Neural progenitor cell (in vitro differentiated cells): ENCODE results near the gene OTUD5. TPM values are rescaled to one million over a fixed set of nuclear protein-coding genes. Genes with fewer than 3 reads are reported as not detected.

Experiments
- DNase-seq: peaks from one replicate; pipeline ENCODE4 v3.0.0-alpha.2; 2016; ENCODE audit warnings: low spot score
- H2AFZ ChIP-seq: fragments of 200-600 bp; sonication (generic); replicated peaks from 2 replicates; pipeline ENCODE4 v1.6.1; 2016; ENCODE audit warnings: antibody characterized with exemption
- H3F3A ChIP-seq: fragments of 200-600 bp; sonication (generic); 2 replicates; pipeline ENCODE4 v1.6.1; 2016; ENCODE audit warnings: antibody characterized with exemption, low read depth
- H3K27ac ChIP-seq: fragments of 200-600 bp; sonication (generic); 2 replicates; pipeline ENCODE4 v1.5.1; 2016; ENCODE audit warnings: mild to moderate bottlenecking
- H3K27me3 ChIP-seq: fragments of 200-600 bp; sonication (generic); 2 replicates; pipeline ENCODE4 v1.6.1; 2016; ENCODE audit warnings: mild to moderate bottlenecking, moderate library complexity
- H3K36me3 ChIP-seq: fragments of 200-600 bp; sonication (generic); 2 replicates; pipeline ENCODE4 v1.5.1; 2016
- H3K4me1 ChIP-seq: fragments of 200-600 bp; sonication (generic); 2 replicates; pipeline ENCODE4 v1.6.1; 2016; ENCODE audit warnings: mixed run types
- H3K4me2 ChIP-seq: fragments of 200-600 bp; sonication (generic); 2 replicates; pipeline ENCODE4 v1.6.1; 2016
- H3K4me3 ChIP-seq: fragments of 200-600 bp; sonication (generic); 2 replicates; pipeline ENCODE4 v1.5.1; 2016
- H3K79me2 ChIP-seq: fragments of 200-600 bp; sonication (generic); 2 replicates; pipeline ENCODE4 v1.6.1; 2016; ENCODE audit warnings: low read depth
- H3K9ac ChIP-seq: fragments of 200-600 bp; sonication (generic); 2 replicates; pipeline ENCODE4 v1.6.1; 2016
- H3K9me3 ChIP-seq: fragments of 200-600 bp; sonication (generic); 2 replicates; pipeline ENCODE4 v1.5.1; 2016; ENCODE audit warnings: low read depth
- H4K20me1 ChIP-seq: fragments of 200-600 bp; sonication (generic); 2 replicates; pipeline ENCODE4 v1.6.1; 2016; ENCODE audit warnings: low read depth
- H3K27ac Mint-ChIP-seq: 3 replicates; pipeline ENCODE4 v1.8.0; 2021; ENCODE audit warnings: mixed read lengths
- H3K27me3 Mint-ChIP-seq: 2 replicates; pipeline ENCODE4 v1.8.0; 2022; ENCODE audit warnings: low read depth, mild to moderate bottlenecking, inconsistent platforms, moderate library complexity, mixed read lengths; ENCODE audit not compliant: insufficient read depth
- H3K36me3 Mint-ChIP-seq: 3 replicates; pipeline ENCODE4 v1.8.0; 2021; ENCODE audit warnings: mixed read lengths
- H3K4me1 Mint-ChIP-seq: 3 replicates; pipeline ENCODE4 v1.8.0; 2021; ENCODE audit warnings: mixed read lengths
- H3K4me3 Mint-ChIP-seq: 3 replicates; pipeline ENCODE4 v1.8.0; 2021; ENCODE audit warnings: mild to moderate bottlenecking, moderate library complexity, mixed read lengths
- H3K9me3 Mint-ChIP-seq: 3 replicates; pipeline ENCODE4 v1.8.0; 2020; ENCODE audit warnings: mixed read lengths
- CTCF ChIP-seq: fragments of 200-600 bp; sonication (generic); IDR thresholded peaks from 2 replicates; pipeline ENCODE4 v1.5.1; 2017; ENCODE audit warnings: antibody characterized with exemption, mild to moderate bottlenecking
- EZH2 ChIP-seq: fragments of 200-600 bp; sonication (generic); IDR thresholded peaks from 2 replicates; pipeline ENCODE4 v1.6.1; 2017; ENCODE audit warnings: antibody characterized with exemption, mild to moderate bottlenecking, moderate library complexity
- EZH2phosphoT487 ChIP-seq: fragments of 200-600 bp; sonication (generic); IDR thresholded peaks from 2 replicates; pipeline ENCODE4 v1.6.1; 2017; ENCODE audit warnings: antibody characterized with exemption
- total RNA-seq: library from RNA; depleted of rRNA; stranded (reverse); fragments of >200 nt; gene quantifications from 2 replicates; pipeline ENCODE4 v1.2.3, GENCODE V29; 2015; ENCODE audit warnings: low replicate concordance

OTUD5 gene
- total RNA-seq, 1 donor from 2014 or later = 38.6 TPM

DNA sequence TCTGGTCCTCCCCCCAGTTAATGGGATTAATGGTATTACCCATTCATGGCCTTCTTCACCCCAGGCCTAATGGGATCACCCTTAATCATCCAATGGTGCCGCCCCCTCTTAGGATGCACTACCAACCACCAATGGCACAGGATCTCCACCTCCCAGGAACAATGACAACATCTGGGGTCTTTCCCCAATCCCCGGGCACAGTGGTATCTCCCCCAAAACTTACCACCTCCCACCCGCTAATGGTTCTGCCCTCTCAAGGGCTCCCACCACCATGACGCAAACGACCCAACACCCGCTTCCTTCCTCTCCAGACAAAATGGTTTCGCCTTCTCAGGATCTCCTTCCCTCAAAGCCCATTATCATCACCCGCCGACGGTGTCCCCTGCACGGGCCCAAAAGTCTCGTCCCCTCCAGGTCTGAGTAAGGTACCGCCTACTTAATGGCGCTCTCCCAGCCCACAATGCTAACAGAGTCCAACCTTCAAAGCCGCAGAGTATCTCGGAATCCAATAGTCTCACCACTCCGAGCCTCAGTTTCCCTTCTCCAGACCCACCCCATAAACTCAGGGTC, 44.2 kb upstream of the OTUD5 start:
- H3K4me3 ChIP-seq = peak overlapping the region; percentile 89
- Mint-ChIP-seq H3K36me3 (peaks cover 1% of the 10 kb centered on the region), H3K27ac (peak overlapping the region; percentile 98), H3K4me1 (peaks cover 15% of the 10 kb centered on the region), H3K9me3 (peaks cover 6% of the 10 kb centered on the region), H3K27me3 (peaks cover 5% of the 10 kb centered on the region), H3K4me3 (peak overlapping the region; percentile 98)
- DNase-seq = peak; percentile 62
- peak overlapping the region; percentile 86 for H2AFZ ChIP-seq
- no peaks in the 10 kb centered on the region for H3K27me3 ChIP-seq
- peak overlapping the region; percentile 90 for H3K9ac ChIP-seq
- no peaks in the 10 kb centered on the region for H3K36me3 ChIP-seq
- TF ChIP-seq EZH2 (no peak), EZH2phosphoT487 (no peak), CTCF (no peak)
- H3F3A ChIP-seq = no peaks in the 10 kb centered on the region
- H3K4me1 ChIP-seq = no peaks in the 10 kb centered on the region
- H3K79me2 ChIP-seq = peaks cover 16% of the 10 kb centered on the region
- no peaks in the 10 kb centered on the region for H3K9me3 ChIP-seq
- H3K4me2 ChIP-seq = peak overlapping the region; percentile 81
- peaks cover 8% of the 10 kb centered on the region for H4K20me1 ChIP-seq
- H3K27ac ChIP-seq = peak overlapping the region; percentile 98

DNA sequence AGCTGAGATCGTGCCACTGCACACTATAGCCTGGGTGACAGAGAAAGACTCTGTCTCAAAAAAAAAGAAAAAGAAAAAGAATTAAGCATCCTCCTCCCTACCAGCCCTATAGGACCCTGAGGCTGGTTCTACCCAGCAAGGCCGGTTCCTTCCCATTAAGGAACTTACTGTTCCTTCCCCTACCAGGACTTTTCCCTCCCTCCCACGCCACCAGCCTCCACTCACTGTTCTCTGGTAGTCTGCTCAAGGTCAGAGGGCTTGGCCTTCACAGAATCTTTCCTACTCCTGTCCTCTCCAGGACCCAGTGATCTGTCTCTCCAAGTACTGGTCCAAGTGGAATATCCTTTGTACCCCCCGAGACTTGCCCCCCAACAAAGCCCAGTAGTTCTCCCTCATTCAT, 43.2 kb upstream of the OTUD5 start:
- Histone ChIP-seq H3K36me3 (no peaks in the 10 kb centered on the region), H2AFZ (no peak overlapping the region), H3K9me3 (no peaks in the 10 kb centered on the region), H3K79me2 (peaks cover 16% of the 10 kb centered on the region), H3K9ac (no peak overlapping the region), H3K4me1 (no peaks in the 10 kb centered on the region), H4K20me1 (peaks cover 8% of the 10 kb centered on the region), H3K27ac (no peak overlapping the region), H3K27me3 (no peaks in the 10 kb centered on the region), H3K4me2 (peak overlapping the region; percentile 81), H3F3A (no peaks in the 10 kb centered on the region), H3K4me3 (no peak overlapping the region)
- Mint-ChIP-seq H3K36me3 (peaks cover 1% of the 10 kb centered on the region), H3K4me1 (peaks cover 15% of the 10 kb centered on the region), H3K4me3 (peak overlapping the region; percentile 98), H3K27ac (no peak overlapping the region), H3K27me3 (peaks cover 6% of the 10 kb centered on the region), H3K9me3 (peaks cover 3% of the 10 kb centered on the region)
- TF ChIP-seq EZH2phosphoT487 = no peak
- no peak for TF ChIP-seq EZH2
- no peak for TF ChIP-seq CTCF
- no peak for DNase-seq

- Mint-ChIP-seq H3K9me3 (peaks cover 3% of the 10 kb centered on the region), H3K4me3 (no peak overlapping the region), H3K36me3 (peaks cover 1% of the 10 kb centered on the region), H3K27ac (no peak overlapping the region), H3K27me3 (peaks cover 6% of the 10 kb centered on the region), H3K4me1 (peaks cover 15% of the 10 kb centered on the region)
- no peak for DNase-seq
- TF ChIP-seq EZH2 (no peak), EZH2phosphoT487 (no peak), CTCF (no peak)
- H3K36me3 ChIP-seq = no peaks in the 10 kb centered on the region
- no peak overlapping the region for H3K4me2 ChIP-seq
- H3F3A ChIP-seq = no peaks in the 10 kb centered on the region
- H3K27me3 ChIP-seq = no peaks in the 10 kb centered on the region
- H3K9ac ChIP-seq = no peak overlapping the region
- peaks cover 8% of the 10 kb centered on the region for H4K20me1 ChIP-seq
- H3K27ac ChIP-seq = no peak overlapping the region
- no peak overlapping the region for H2AFZ ChIP-seq
- H3K4me3 ChIP-seq = no peak overlapping the region
- H3K9me3 ChIP-seq = no peaks in the 10 kb centered on the region
- peaks cover 16% of the 10 kb centered on the region for H3K79me2 ChIP-seq
- H3K4me1 ChIP-seq = no peaks in the 10 kb centered on the region
Observed at GRCh38 chrX:48999030-48999429, 41.6 kb upstream of the OTUD5 start.
